GM13977 (cell line): Measurements from ENCODE around the gene EPYC.
"Not testable (repeated sequence)": the region's sequence is repeated elsewhere in the genome, so short reads cannot be mapped to it uniquely, and the experiment has no call there.

Experiments
- DNase-seq: peaks from one replicate; pipeline ENCODE4 v3.0.0; 2012; ENCODE audit warnings: low spot score
- in situ Hi-C: fragments of 300-500 bp; cut with MboI; formaldehyde crosslinking; loops from one replicate; pipeline ENCODE4 v1.12.0; 2022; ENCODE audit warnings: low sequenced_read_pairs, low pct_unique_long_range_greater_than_20kb, mixed read lengths, inconsistent platforms; ENCODE audit not compliant: unreplicated experiment
- TF ChIP-seq, protein P1 (sequence below): IDR thresholded peaks from 2 replicates; pipeline ENCODE4 v1.5.1; 2012; ENCODE audit warnings: mild to moderate bottlenecking, control low read depth; ENCODE audit not compliant: insufficient read depth; ENCODE audit errors: extremely low read depth, missing control alignments

EPYC gene

DNA sequence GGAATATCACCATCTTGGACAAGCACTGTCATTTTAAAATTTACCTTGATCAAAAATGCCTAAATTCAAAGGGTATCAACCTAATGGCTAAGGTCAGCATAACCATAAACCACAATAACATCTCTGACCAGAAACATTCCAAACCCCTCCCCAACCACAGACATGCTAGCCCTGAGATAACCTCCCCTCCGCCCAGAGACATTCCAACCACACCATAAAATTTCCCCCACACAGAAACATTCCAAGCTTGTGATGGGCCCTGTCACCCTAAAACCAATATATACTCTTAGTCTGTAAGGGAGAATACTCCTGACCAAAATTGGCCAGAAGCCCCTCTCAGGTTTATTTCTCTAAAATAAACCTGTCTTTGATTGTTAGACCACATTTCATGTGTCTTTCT, 17.7 kb downstream of the EPYC start:
- DNase-seq = no peak
- TF ChIP-seq, protein P1, sequence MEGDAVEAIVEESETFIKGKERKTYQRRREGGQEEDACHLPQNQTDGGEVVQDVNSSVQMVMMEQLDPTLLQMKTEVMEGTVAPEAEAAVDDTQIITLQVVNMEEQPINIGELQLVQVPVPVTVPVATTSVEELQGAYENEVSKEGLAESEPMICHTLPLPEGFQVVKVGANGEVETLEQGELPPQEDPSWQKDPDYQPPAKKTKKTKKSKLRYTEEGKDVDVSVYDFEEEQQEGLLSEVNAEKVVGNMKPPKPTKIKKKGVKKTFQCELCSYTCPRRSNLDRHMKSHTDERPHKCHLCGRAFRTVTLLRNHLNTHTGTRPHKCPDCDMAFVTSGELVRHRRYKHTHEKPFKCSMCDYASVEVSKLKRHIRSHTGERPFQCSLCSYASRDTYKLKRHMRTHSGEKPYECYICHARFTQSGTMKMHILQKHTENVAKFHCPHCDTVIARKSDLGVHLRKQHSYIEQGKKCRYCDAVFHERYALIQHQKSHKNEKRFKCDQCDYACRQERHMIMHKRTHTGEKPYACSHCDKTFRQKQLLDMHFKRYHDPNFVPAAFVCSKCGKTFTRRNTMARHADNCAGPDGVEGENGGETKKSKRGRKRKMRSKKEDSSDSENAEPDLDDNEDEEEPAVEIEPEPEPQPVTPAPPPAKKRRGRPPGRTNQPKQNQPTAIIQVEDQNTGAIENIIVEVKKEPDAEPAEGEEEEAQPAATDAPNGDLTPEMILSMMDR = no peak
- in situ Hi-C loops = loop anchor here (10.0 to 25.0 kb wide), 2 partner anchors 108 to 325 kb away; no protein-coding TSS in a partner anchor

DNA sequence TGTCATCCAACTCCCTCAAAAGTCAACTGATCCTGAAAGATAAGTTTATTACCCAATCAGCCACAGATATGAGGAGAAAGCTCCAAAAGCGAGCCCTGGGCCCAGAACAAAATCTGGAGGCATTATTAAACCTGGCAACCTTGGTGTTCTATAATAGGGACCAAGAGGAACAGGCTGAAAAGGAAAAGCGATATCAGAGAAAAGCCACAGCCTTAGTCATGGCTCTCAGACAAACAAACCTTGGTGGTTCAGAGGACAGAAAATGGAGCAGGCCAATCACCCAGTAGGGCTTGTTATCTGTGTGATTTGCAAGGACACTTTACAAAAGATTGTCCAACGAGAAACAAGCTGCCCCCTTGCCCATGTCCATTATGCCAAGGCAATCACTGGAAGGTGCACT, 19.4 kb downstream of the EPYC start:
- DNase-seq = not testable (repeated sequence)
- in situ Hi-C loops = loop anchor here (10.0 to 25.0 kb wide), 2 partner anchors 109 to 327 kb away; no protein-coding TSS in a partner anchor

DNA sequence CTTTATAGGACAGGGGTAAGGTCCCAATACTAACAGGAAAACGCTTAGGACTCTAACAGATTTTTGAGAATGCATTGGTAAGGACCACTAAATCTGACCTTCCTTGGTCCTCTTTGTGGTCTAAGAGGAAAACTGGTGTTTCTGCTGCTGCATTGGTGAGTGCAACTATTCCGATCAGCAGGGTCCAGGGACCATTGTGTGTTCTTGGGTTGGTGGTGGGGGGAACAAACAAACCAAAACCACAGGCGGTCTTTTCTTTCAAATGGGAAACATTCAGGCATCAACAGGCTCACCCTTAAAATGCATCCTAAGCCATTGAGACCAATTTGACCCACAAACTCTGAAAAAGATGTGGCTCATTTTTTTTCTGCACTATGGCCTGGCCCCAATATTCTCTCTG, 20.7 kb downstream of the EPYC start:
- in situ Hi-C loops = loop anchor here (10.0 to 25.0 kb wide), 2 partner anchors 111 to 328 kb away; no protein-coding TSS in a partner anchor
- TF ChIP-seq, protein P1 = no peak
- no peak for DNase-seq

DNA sequence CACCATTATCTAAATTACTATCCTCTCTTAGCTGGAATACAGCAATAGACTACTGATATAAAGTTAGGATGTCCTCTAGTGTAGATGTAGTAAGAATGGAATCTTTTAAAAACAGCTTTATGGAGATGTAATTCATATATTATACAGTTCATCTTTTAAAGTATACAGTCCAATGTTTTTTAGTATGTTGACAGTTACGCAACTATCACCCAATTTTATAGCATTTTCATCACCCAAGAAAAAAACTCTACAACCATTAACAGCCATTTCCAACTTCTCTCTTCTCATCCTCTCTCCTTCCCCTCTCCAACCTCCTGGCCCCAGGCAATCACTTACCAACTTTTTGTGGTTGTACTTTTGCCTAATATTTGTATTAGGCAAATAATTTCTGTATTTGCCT, 22.6 kb downstream of the EPYC start:
- TF ChIP-seq, protein P1 = no peak
- in situ Hi-C loops = loop anchor here (10.0 to 25.0 kb wide), 2 partner anchors 113 to 330 kb away; no protein-coding TSS in a partner anchor
- no peak for DNase-seq

DNA sequence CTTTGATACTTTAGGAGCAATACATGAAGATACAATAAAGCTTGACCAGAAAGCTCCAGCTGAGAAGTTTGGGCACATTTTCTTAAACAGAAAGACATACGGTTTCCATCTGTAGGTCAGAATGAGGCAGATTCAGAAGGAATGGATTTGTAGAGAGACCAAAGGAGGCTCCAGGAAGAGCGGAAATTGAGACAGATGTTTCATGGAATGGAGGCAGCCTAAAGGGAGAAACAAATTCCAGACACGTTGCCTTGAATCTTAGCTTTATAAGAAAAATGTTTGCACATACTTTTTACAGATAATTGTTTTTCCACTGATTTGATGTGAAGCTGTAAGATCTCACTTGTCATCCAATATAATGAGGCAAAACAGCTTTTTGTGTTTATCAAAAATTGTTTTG, 24.8 kb downstream of the EPYC start:
- TF ChIP-seq, protein P1 = no peak
- in situ Hi-C loops = loop anchor here (10.0 to 25.0 kb wide), 2 partner anchors 115 to 332 kb away; no protein-coding TSS in a partner anchor
- DNase-seq = no peak

DNA sequence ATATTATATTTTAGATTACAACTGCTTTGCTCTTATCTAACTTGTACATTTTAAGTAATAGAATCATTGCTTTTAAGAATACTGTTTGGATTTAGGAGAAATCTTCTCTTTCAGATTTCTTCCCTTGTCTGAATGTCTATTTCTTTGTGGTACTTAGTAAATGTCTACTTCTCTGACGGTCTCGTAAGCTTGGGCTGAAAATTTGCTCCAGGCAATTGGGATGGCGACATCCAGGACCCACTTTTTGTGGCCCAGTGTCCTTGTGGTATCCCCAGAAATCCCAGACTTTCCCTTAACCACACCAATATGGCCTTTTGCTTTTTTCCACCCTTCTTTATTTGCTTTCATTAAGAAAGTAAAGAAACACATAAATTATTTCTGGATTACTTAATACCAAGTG, 25.8 kb downstream of the EPYC start:
- DNase-seq = no peak
- in situ Hi-C loops = loop anchor here (25.0 kb wide), 1 partner anchor 333 kb away; no protein-coding TSS in a partner anchor
- TF ChIP-seq, protein P1 = no peak

DNA sequence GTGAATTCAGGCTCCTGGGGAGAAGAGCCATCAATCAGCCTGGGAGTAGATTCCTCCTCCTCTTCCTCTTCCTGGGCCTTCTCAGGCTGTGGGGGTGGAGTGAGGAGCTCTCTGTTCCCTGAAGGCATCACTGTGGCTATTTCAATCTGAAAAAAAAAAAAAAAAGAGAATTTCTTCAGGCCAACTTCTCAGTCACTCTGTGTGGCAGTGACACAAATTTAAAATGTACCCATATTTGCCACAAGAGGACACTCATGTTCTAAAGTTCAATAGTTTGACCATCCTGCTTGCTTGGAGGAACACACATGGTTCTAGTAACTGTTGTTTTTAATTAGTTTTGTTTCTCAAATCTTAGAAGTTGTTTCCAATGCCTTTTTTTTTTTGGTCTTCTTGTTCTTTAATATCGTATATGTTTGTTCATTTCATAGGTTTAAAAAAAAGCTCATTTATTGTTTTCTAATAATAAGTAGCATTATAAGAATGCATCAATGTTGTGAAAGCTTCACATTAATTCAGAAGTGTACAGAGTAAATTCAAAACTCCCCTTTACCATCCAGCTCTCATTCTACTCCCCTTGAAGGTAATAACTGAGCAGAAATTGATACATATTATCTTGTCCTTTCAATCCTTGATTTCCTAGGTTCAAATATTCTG, 26.5 kb downstream of the EPYC start:
- TF ChIP-seq, protein P1 = peak; percentile 67
- peak; percentile 17 for DNase-seq
- in situ Hi-C loops = loop anchor here (25.0 kb wide), 1 partner anchor 334 kb away; no protein-coding TSS in a partner anchor
